GM08714 (cell line): ENCODE results near the gene DACH2.

Experiments used
- H3K4me3 ChIP-seq: fragments of 200-500 bp; sonication (Bioruptor generic); 2 replicates; pipeline ENCODE4 v1.5.1; 2014; ENCODE audit warnings: mild to moderate bottlenecking, low read length, inconsistent platforms
- ZNF274 ChIP-seq: IDR thresholded peaks from 2 replicates; pipeline ENCODE4 v1.6.1; 2012; ENCODE audit warnings: mild to moderate bottlenecking, low read depth, low read length

DACH2 gene

DNA sequence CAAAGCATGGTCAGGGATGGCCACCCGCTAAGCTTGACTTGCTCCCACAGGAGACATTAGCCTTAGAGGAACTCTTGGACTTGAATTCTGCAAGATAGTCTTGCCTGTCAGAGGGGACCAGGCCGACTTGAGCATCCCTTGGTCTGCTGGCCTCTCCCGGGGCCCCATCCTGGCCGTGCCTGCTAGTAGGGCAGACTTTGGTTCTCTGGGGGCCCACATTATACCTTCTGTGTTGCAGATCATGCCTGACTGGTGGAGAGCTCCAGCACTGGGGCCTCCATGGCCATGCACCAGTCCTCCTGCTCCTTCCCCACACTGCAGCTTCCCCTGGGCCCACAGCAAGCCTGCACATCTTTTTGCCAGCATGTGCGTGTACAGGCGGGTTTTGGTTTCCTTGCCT, 46.5 kb downstream of the DACH2 start:
- H3K4me3 ChIP-seq, result no peak overlapping the region
- no peak for TF ChIP-seq ZNF274

DNA sequence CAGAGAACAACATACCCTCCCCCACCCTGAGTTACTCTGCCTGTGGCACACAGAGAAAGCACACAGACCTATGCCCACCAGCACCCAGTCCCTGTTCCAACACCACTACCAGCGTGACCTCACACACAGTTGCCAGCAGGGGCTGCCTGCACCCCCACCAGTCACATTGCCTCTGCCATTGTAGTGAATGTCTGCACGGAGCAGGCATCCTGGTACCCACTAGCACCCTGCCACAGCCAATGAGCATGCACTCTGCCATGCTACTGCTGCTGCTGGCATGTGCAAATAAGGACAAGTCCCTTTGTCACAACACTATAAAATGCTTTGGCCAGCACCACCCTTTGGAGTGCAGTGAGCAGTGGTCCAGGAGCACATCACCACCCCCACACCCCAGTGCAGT, 47.1 kb downstream of the DACH2 start:
- H3K4me3 ChIP-seq, result no peak overlapping the region
- no peak for TF ChIP-seq ZNF274

DNA sequence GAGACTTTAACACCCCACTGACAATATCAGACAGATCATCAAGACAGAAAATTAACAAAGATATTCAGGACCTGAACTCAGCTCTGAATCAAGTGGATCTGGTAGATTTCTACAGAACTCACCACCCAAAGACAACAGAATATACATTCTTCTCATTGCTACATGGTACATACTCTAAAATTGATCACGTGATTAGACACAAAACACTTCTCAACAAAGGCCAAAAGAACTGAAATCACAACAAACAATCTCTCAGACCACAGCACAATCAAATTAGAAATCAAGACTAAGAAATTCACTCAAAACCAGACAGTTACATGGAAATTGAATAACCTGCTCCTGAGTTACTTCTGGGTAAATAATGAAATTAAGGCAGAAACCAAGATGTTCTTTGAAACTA, 49.6 kb downstream of the DACH2 start:
- H3K4me3 ChIP-seq, result no peak overlapping the region
- no peak for TF ChIP-seq ZNF274

DNA sequence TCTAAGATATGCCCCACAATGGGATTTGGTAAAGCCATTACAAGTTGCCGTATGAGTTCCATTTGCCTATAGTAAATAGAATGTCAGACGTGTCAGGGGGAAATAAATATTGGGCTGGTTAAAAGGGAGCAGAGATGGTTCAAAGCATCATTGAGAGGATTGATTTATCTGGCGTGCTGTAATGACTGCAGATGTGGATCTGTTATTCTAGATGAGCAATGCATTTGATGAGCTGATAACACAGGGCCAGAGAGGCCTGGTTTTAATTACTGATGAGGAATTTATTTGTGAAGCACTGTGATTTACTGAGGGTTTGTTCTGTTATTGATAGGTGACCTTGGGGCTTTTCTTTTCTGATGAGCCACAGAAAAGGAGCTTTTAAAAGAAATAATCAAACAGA, 62.5 kb downstream of the DACH2 start:
- no peak overlapping the region for H3K4me3 ChIP-seq
- TF ChIP-seq ZNF274, result no peak

DNA sequence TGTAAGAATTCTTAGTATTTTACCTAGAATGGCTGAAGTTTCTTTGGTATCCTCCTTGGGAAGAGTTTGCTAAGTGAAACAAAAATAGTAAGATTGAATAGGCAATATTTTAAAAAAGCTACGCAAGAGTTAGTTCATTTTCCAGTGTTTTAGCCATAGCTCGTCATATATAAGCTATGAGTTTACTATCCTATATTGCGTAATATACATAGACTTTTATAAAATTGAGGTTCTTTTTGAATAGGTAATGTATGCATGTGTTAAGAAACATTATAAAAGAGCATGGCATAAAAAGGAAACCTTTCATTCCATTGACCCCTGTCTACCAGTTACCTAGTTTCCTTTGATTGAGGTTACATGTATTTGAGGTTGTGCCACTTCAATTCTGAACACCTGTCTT, 67.0 kb downstream of the DACH2 start:
- no peak for TF ChIP-seq ZNF274

GRCh38 chrX:86237482-86237881, 89.2 kb downstream of the DACH2 start:
- no peak overlapping the region for H3K4me3 ChIP-seq
- no peak for TF ChIP-seq ZNF274

More for the DNA sequence above, 67.0 kb downstream of the DACH2 start:
- H3K4me3 ChIP-seq, result no peak overlapping the region

- H3K4me3 ChIP-seq, result no peak overlapping the region
- TF ChIP-seq ZNF274, result no peak
These were observed 93.3 kb downstream of the DACH2 start for GRCh38 chrX:86241547-86241946.

GRCh38 chrX:86263526-86263925, 115.3 kb downstream of the DACH2 start:
- H3K4me3 ChIP-seq, result no peak overlapping the region
- TF ChIP-seq ZNF274, result no peak

DNA sequence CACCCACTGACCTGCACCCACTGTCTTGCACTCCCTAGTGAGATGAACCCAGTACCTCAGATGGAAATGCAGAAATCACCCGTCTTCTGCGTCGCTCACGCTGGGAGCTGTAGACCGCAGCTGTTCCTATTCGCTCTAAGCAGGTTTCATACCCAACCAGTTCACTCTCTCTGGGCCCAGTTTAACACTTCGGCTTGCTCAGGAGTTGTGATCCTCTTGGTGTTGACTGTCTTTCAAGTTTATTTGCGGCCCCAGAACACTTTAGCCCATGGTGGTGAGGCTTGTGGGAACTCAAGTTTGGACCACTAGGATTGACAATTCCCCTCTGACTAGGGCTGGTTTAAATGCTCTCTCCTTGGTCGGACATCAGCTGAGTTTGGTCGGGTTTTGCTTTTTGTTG, 147.0 kb downstream of the DACH2 start:
- no peak overlapping the region for H3K4me3 ChIP-seq
- TF ChIP-seq ZNF274, result no peak

DNA sequence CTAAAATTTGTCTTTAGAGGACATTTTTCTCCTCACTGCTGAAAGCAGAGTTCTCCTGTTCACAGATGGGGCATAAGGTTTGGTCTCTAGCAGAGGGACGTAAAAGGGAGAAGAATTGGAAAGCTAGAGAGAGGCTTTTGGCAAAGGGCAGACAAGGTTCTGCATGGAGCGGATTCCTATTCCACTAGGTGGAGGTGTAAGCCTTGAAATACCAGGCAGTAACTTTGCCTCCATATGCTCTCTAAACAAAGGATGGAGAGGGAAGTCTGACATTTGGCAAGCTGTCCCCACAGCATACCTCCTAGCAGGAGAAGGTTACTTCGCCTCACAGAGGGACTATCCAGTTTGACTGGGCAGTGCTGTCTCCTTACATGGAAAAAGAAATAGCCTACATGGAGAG, 174.7 kb downstream of the DACH2 start:
- no peak overlapping the region for H3K4me3 ChIP-seq
- TF ChIP-seq ZNF274, result no peak

DNA sequence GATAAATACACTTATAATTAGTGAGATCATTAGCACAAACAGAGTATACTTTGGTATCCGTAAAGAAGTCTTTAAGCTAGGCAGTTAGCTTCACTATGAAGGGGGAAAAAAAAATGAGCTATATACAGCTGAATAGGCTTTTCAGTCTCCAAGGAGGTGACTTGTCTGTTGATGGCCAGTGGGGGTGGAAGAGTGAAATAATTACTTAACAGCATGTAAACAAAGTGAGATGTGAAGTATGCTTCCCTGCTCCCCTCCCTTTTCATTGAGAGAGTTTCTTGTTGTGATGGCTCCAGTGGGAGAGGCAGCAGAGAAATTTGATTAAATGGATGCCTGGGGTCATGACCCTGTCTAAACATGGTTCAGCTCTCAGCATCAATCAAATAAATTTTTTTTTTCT, 180.9 kb downstream of the DACH2 start:
- TF ChIP-seq ZNF274, result no peak
- no peak overlapping the region for H3K4me3 ChIP-seq

DNA sequence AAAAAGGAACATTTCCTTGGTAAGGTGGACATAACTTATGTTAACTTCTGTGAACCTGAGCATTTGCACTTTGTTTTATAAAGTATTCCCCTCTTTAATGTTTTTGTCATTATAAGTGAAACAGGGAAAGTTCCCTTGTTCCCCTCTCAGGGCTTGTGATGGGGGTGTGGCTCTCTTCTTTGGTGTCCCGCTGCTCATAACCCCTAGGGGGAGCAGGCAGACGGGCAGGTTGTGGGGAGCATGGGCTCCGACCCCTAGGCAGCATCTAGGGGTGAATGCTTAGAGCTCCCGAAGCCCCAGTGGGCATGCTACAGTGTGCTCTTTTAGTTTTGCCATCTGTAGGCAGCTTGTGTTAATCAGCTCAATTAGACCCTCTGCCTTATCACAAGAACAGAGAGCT, 200.4 kb downstream of the DACH2 start:
- TF ChIP-seq ZNF274, result no peak
- H3K4me3 ChIP-seq, result no peak overlapping the region

DNA sequence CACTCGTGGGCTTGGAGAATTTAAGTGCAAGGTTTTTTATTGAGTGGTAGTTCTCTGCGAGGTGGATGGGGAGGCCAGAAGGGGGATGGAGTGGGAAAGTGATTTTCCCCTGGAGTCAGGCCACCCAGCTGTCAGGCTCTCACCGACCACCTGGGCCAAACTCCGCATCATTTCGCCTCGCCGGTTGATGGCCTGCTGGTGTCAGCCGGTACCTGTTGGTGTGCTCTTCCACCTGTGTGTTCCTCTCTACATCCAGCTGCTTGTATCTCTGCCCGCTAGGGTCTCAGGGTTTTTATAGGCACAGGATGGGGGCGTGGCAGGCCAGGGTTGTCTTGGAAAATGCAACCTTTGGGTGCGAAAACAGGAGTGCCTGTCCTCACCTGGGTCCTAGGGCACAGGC, 200.9 kb downstream of the DACH2 start:
- no peak overlapping the region for H3K4me3 ChIP-seq
- no peak for TF ChIP-seq ZNF274

DNA sequence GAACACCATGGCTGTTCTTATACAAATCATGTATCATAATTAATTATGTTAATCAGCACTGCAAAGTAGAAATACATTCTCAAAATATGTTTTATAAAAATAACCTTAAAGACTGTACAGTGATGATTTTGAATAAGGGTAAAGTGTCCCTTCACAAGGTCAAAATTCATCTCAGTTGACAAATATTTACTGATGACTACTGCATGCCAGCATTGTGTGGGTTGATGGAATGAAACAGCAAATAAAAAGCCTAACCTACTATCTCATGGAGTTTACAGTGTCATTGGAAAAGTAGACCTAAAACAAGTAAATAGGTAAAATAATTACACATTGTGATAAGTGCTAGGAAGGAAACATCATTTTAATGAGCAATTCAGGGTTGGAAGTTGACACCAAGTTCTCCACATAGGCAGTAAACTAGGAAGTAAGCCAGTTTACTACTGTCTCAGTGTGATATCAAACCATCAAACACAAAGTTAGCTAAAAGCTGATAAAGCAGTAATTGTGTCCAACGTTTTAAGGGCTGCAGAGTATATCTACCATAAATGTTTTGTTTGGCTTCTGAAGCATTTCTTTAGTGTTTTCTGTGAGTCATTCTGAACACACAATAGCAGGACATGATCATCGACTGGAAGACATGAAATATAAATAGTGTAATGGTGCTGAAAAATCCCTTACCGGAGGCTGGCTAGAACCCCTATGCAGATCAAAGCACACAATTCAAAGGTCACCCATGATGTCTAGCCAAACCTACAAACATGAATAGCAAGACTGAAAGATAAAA, 221.8 kb downstream of the DACH2 start:
- H3K4me3 ChIP-seq, result no peak overlapping the region
- no peak for TF ChIP-seq ZNF274

DNA sequence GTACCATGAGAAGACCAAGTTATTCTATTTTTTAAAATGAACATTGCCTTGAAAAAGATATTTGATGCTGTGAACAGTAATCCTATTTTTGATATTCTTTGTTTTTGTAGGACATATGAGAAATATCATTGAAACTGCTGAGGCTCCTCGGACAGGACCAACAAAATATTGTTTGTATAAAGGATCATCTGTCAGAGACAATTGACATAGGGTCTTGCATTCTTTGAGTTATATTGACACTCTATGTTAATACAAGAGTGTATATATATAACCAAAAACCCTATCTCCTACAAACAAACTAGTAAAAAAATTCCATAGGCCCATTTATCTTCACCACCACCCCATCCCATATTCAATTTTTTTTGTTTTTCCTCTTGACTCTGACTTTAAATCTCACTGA, 222.7 kb downstream of the DACH2 start:
- no peak for TF ChIP-seq ZNF274

DNA sequence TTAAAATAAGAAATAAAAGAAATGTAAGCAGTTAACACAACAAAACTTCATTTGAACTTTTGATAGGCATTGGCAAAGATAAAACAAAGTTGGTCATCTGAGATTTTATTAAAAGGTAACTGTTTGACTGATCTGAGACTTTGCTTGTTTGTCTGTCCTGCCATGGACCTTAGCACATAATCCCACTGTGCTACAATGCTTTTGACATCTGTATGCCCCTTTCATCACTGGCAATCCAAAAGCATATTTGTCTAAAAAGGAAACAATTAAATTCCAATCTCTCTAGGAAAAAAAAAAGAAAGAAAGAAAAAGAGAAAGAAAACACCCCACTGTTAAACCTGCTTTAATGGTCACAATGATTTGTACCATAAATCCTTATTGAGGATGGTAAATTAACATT, 231.0 kb downstream of the DACH2 start:
- TF ChIP-seq ZNF274, result no peak

More for the DNA sequence above, 222.7 kb downstream of the DACH2 start:
- no peak overlapping the region for H3K4me3 ChIP-seq

More for the DNA sequence above, 231.0 kb downstream of the DACH2 start:
- H3K4me3 ChIP-seq, result no peak overlapping the region
